Peyer's patch (tissue), 4 donors: ENCODE data around the gene TGM5.

Experiments
- CTCF ChIP-seq, 6 experiments: fragments of 450-650 bp in 4 of 6; fragments of 200-600 bp in 2 of 6; sonication (generic) in 1 of 6; IDR thresholded peaks; one replicate each; pipeline ENCODE4 v1.5.1; 2017 to 2019; ENCODE audit warnings: antibody characterized with exemption in 6 of 6, mild to moderate bottlenecking in 3 of 6, moderate library complexity in 1 of 6
- POLR2A ChIP-seq, 2 donors: fragments of 450-650 bp; IDR thresholded peaks; one replicate each; pipeline ENCODE4 v1.5.1; 2017; ENCODE audit warnings: antibody characterized with exemption in 2 of 2, mild to moderate bottlenecking in 2 of 2, moderate library complexity in 2 of 2

GRCh38 chr15:43299411-43299810, 32.7 kb upstream of the TGM5 start:
- no peak for TF ChIP-seq POLR2A (IDR thresholded peaks at IDR 0.05)
- no peak for TF ChIP-seq CTCF (IDR thresholded peaks at IDR 0.05)
